K562 (cell line): ENCODE data around the gene MPIG6B. TPM values are rescaled to one million over a fixed set of nuclear protein-coding genes. Genes with fewer than 3 reads are reported as not detected.

Experiments used
- ATF6 ChIP-seq: sonication (generic); formaldehyde crosslinking; IDR thresholded peaks from 2 replicates; pipeline ENCODE4 v1.4.0; 2020; ENCODE audit warnings: mild to moderate bottlenecking, missing genetic modification reagents
- CBX3 ChIP-seq, 2 experiments: IDR thresholded peaks; 1 replicate in 1 of 2; 2 replicates in 1 of 2; pipeline ENCODE4 v1.6.1; 2012; ENCODE audit warnings: inconsistent platforms in 2 of 2, low read length in 2 of 2, borderline replicate concordance in 1 of 2, control low read depth in 1 of 2
- ESRRA ChIP-seq: fragments of 450-650 bp; IDR thresholded peaks from 2 replicates; pipeline ENCODE4 v1.6.1; 2014; ENCODE audit warnings: low read depth, mild to moderate bottlenecking, moderate library complexity, borderline replicate concordance
- FOSL1 ChIP-seq: fragments of 200-800 bp; sonication (Bioruptor generic); conservative IDR thresholded peaks from 2 replicates; pipeline ENCODE4 v1.6.1; 2016; ENCODE audit warnings: missing genetic modification characterization, missing compliant biosample characterization
- FOXP4 ChIP-seq: sonication (generic); formaldehyde crosslinking; IDR thresholded peaks from 2 replicates; pipeline ENCODE4 v1.8.0; 2022; ENCODE audit warnings: mild to moderate bottlenecking, missing genetic modification reagents, borderline replicate concordance
- MAX ChIP-seq: sonication (generic); formaldehyde crosslinking; IDR thresholded peaks from 2 replicates; pipeline ENCODE4 v1.9.0; 2022; ENCODE audit warnings: mild to moderate bottlenecking, missing genetic modification reagents
- MYC ChIP-seq, 2 experiments: fragments of 250-450 bp in 1 of 2; sonication (Bioruptor Pico) in 1 of 2; IDR thresholded peaks; 2 replicates each; pipeline versions ENCODE4 v1.5.1 to v1.6.1; 2012 to 2021; ENCODE audit warnings: low read depth in 2 of 2, borderline replicate concordance in 1 of 2, improper control_type of control experiment in 1 of 2, low read length in 1 of 2, mild to moderate bottlenecking in 1 of 2, moderate library complexity in 1 of 2
- NCOA2 ChIP-seq, 2 experiments: fragments of 450-650 bp; IDR thresholded peaks; 2 replicates each; pipeline ENCODE4 v1.6.1; 2018; ENCODE audit warnings: mild to moderate bottlenecking in 2 of 2, moderate library complexity in 1 of 2; ENCODE audit not compliant: partially characterized antibody in 2 of 2
- PBX2 ChIP-seq, 2 experiments: IDR thresholded peaks in 1 of 2; conservative IDR thresholded peaks in 1 of 2; 2 replicates each; pipeline ENCODE4 v1.6.1; 2016; ENCODE audit warnings: low read depth in 2 of 2, mild to moderate bottlenecking in 1 of 2, missing compliant biosample characterization in 1 of 2, missing genetic modification characterization in 1 of 2, moderate library complexity in 1 of 2
- RBBP5 ChIP-seq: fragments of 200-600 bp; sonication (generic); IDR thresholded peaks from 2 replicates; pipeline ENCODE4 v1.6.1; 2012; ENCODE audit warnings: borderline replicate concordance, mild to moderate bottlenecking, low read length, control low read depth, inconsistent platforms; ENCODE audit not compliant: insufficient read depth, poor library complexity, severe bottlenecking
- TEAD4 ChIP-seq, 2 experiments: sonication (generic) in 1 of 2; formaldehyde crosslinking in 1 of 2; IDR thresholded peaks; 2 replicates each; pipeline versions ENCODE4 v1.6.1 to v1.8.0; 2012 to 2022; ENCODE audit warnings: borderline replicate concordance in 1 of 2, inconsistent platforms in 1 of 2, low read length in 1 of 2, mild to moderate bottlenecking in 1 of 2, missing genetic modification reagents in 1 of 2
- XRCC5 ChIP-seq: fragments of 200-400 bp; formaldehyde crosslinking; IDR thresholded peaks from 2 replicates; pipeline ENCODE4 v1.6.1; 2017; ENCODE audit warnings: low read depth, mild to moderate bottlenecking, low read length
- YY1 ChIP-seq, 3 experiments: IDR thresholded peaks; 2 replicates each; pipeline ENCODE4 v1.6.1; 2011; ENCODE audit warnings: low read length in 2 of 3, mild to moderate bottlenecking in 2 of 3, moderate library complexity in 2 of 3, borderline replicate concordance in 1 of 3, control low read depth in 1 of 3, low read depth in 1 of 3; ENCODE audit not compliant: insufficient read depth in 3 of 3, insufficient replicate concordance in 2 of 3, control insufficient read depth in 1 of 3, insufficient read length in 1 of 3; ENCODE audit errors: extremely low read depth in 1 of 3
- ZFP36 ChIP-seq: fragments of 150-350 bp; IDR thresholded peaks from 2 replicates; pipeline ENCODE4 v1.6.1; 2018; ENCODE audit warnings: low read length, low read depth; ENCODE audit not compliant: partially characterized antibody
- ZFX ChIP-seq: sonication (generic); formaldehyde crosslinking; IDR thresholded peaks from 2 replicates; pipeline ENCODE4 v1.8.0; 2022; ENCODE audit warnings: mild to moderate bottlenecking, missing genetic modification reagents, moderate library complexity
- ZKSCAN8 ChIP-seq: fragments of 200-800 bp; sonication (Bioruptor generic); IDR thresholded peaks from 2 replicates; pipeline ENCODE4 v1.6.1; 2016; ENCODE audit warnings: missing genetic modification characterization, missing compliant biosample characterization
- ZNF695 ChIP-seq: fragments of 450-650 bp; formaldehyde crosslinking; IDR thresholded peaks from 2 replicates; pipeline ENCODE4 v1.4.0; 2020; ENCODE audit warnings: mild to moderate bottlenecking, moderate library complexity
- polyA plus RNA-seq, 8 experiments: library from polyadenylated mRNA; depleted of rRNA in 4 of 8; stranded (reverse) in 5 of 8; unstranded in 3 of 8; fragments of >200 nt; fragmentation: Nextera tagmentation in 2 of 8; fragmentation: Illumina TruSeq in 1 of 8; extraction: Ambion mirVana in 2 of 8; extraction: Trizol in 1 of 8; gene quantifications; 2 replicates each; pipeline versions ENCODE4 v1.2.1 to v1.2.3, GENCODE V29; 2011 to 2014; ENCODE audit warnings: inconsistent platforms in 1 of 8, missing spikeins in 1 of 8
- total RNA-seq, 7 experiments: library from RNA; depleted of rRNA in 6 of 7; stranded (reverse); fragments of >200 nt in 6 of 7; fragmentation: Illumina TruSeq in 2 of 7; extraction: Trizol in 2 of 7; gene quantifications; 2 replicates each; pipeline versions ENCODE4 v1.2.1 to v1.2.3, GENCODE V29; 2011 to 2021; ENCODE audit warnings: low replicate concordance in 1 of 7

The MPIG6B gene
- total and polyA plus RNA-seq, 9 of the 15 experiments (the other 6 are each of a cell fraction or from before 2014, with no cell fraction given), result 0.11 to 1.2 (median 0.28) TPM; not detected in 1

- TF ChIP-seq NCOA2 (IDR thresholded peaks at IDR 0.05; ENCODE audit: partially characterized antibody in 2 of 2), result no peak
- 0 out of 2 replicates have a peak, but pooled peaks have one; percentile 25 for TF ChIP-seq XRCC5
- TF ChIP-seq TEAD4 (IDR thresholded peaks at IDR 0.05; ENCODE audit: low read length), result no peak
- no peak for TF ChIP-seq TEAD4 (CRISPR knock-in tag; IDR thresholded peaks at IDR 0.05; ENCODE audit: borderline replicate concordance)
- peak; percentile 35; the same call in 1 of the 2 replicates for TF ChIP-seq MYC (IDR thresholded peaks at IDR 0.05; ENCODE audit: low read depth, low read length)
- TF ChIP-seq MYC (CRISPR knock-in tag; IDR thresholded peaks at IDR 0.05; ENCODE audit: borderline replicate concordance, low read depth), result no peak
- TF ChIP-seq ZNF695 (CRISPR knock-in tag), result no peak
- TF ChIP-seq ZFX (CRISPR knock-in tag), result no peak
- no peak for TF ChIP-seq ESRRA
- no peak for TF ChIP-seq PBX2 (CRISPR knock-in tag; IDR thresholded peaks at IDR 0.05; ENCODE audit: low read depth)
- TF ChIP-seq PBX2 (tag; conservative IDR thresholded peaks at IDR 0.05; ENCODE audit: low read depth), result no peak
- TF ChIP-seq CBX3 (IDR thresholded peaks at IDR 0.05; ENCODE audit: borderline replicate concordance in 1 of 2, low read length in 2 of 2), result no peak
- no peak for TF ChIP-seq FOXP4
- TF ChIP-seq YY1 (IDR thresholded peaks at IDR 0.05; ENCODE audit: borderline replicate concordance in 1 of 3, control insufficient read depth in 1 of 3, extremely low read depth in 1 of 3, insufficient read depth in 3 of 3, insufficient read length in 1 of 3, insufficient replicate concordance in 2 of 3, low read depth in 1 of 3, low read length in 2 of 3), result peak in 1 of 3 experiments; percentile 79
- no peak for TF ChIP-seq RBBP5
- no peak for TF ChIP-seq ZKSCAN8 (CRISPR knock-in tag)
- peak; percentile 57; the same call in 1 of the 2 replicates for TF ChIP-seq MAX
- TF ChIP-seq ZFP36, result no peak
- TF ChIP-seq FOSL1 (tag), result peak; percentile 59
- TF ChIP-seq ATF6 (CRISPR knock-in tag), result no peak
Observed at GRCh38 chr6:31771992-31772358, 48.8 kb downstream of the MPIG6B start (continued).
